Stimulated activated CD8-positive, alpha-beta memory T cell treated with anti-CD3 and anti-CD28 coated beads, Interleukin-15, amount 100 ng/mL, for 4 hours (primary cell): ENCODE measurements around the gene CCDC69.
"Not testable (repeated sequence)": the region's sequence is repeated elsewhere in the genome, so short reads cannot be mapped to it uniquely, and the experiment has no call there.

Experiments used
- DNase-seq, 2 donors: peaks; one replicate each; pipeline ENCODE4 v3.0.0-alpha.2; 2020; ENCODE audit warnings: low read depth in 2 of 2

Gene CCDC69

GRCh38 chr5:151245680-151246219 lies 21.9 kb upstream of the CCDC69 start:
- no peak for DNase-seq

DNA sequence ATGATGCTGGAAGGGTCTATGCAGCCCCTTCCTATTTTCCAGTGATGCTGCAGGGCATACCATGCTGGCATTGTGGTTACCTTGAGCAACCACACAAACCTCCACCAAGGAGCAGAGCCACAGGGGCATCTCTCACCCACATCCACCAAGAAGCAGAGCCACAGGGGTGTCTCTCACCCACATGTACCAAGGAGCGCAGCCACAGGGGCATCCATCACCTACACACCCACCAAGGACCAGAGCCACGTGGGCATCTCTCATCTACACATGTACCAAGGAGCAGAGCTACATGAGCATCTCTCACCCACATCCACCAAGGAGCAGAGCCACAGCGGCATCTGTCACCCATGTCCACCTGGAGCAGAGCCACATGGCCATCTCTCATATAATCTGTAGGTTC lies 20.3 kb upstream of the CCDC69 start:
- no peak for DNase-seq

DNA sequence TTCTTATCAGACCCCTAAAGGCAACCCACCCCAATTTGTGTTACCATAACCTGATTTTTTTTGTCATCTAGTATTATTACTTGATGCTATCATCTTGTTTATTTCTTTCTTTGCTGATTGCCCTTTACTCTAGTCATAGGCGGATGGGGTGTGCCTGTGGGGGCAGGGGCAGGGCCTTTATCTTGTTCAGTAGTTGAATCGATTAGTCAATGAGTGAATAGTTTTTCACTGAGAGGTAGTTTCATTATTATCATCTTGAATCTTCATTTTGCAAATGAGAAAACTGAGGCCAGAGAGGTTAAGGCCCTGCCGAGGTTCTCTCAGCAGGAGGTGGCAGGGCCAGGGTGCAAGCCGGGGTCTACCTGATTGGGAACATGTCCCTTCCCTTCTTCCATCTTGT lies 19.7 kb upstream of the CCDC69 start:
- DNase-seq, result no peak

- DNase-seq, result no peak
Observed at GRCh38 chr5:151243127-151243526, 19.2 kb upstream of the CCDC69 start.

DNA sequence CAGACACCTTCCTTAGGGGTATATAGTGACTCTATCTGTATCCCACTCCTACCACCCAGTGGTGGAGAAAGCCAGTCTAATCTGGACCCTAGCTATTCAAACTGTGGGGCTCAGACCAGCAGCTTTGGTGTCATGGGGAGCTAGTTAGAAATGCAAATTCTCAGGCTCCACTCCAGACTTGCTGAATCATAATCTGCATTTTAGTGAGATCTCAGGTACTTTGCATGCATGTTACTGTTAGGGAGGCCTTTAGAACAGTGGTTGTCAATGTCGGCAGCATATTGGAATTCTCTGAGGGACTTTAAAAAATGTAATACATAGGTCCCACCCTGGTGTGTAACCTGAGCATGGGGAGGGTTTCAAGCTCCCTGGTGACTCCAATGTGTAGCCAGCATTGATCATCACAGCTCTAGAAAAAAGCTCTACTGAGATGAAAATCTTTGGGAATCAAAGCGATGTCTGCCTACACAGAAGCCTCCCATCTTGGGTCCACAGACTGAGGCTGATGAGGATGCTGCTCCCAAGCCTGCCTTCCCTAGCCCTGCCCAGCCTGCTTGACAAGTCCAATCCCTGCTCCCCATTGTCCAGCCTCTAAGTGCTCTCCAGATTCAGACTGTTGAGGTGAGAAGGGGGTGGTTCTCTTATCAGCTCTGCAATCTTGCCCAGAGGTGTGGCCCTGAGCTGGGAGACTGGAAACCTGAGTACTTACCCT lies 17.2 kb upstream of the CCDC69 start:
- no peak for DNase-seq

GRCh38 chr5:151240268-151240835 lies 16.5 kb upstream of the CCDC69 start:
- DNase-seq, result not testable (repeated sequence)

GRCh38 chr5:151239237-151239861 lies 15.5 kb upstream of the CCDC69 start:
- DNase-seq, result no peak

DNA sequence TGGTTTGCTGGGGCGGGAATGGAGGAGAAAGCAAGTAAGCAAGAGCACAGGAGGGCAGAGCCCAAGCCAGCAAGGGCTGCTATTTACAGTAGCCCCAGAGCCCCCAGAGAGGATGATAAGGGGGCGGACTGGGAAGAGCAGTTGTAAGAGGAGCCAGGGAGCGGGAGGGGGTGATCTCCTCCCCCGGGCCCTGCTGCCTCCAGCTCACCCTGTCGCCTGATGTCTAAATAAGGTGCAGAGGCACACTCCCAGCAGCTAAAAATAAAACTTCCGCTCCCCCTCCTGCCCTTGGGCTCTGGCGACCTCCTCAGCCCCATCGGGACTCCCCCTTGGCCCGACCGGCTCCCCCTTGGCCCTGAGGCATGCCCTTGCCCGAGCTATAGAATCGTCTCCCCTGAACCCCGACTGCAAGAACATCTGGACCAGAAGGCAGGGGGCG lies 14.4 kb upstream of the CCDC69 start:
- DNase-seq, result no peak

DNA sequence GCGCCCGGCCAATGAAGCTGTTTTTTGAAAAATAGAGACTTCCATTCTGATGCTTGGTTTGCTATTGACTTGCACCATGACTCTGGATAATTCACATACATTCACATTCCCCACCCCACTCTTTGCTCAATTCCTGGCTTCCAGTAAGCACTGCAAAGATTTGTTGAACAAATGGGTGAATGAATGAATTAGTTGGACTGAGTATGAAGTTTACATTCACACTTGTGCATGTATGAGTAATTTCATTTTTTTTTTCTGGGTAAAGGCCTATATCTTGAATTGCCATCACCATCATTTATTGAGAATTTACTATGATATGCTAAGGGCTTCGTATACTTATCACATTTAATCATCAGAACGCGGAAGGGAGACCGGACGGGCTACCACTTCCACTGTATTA lies 13.8 kb upstream of the CCDC69 start:
- no peak for DNase-seq

DNA sequence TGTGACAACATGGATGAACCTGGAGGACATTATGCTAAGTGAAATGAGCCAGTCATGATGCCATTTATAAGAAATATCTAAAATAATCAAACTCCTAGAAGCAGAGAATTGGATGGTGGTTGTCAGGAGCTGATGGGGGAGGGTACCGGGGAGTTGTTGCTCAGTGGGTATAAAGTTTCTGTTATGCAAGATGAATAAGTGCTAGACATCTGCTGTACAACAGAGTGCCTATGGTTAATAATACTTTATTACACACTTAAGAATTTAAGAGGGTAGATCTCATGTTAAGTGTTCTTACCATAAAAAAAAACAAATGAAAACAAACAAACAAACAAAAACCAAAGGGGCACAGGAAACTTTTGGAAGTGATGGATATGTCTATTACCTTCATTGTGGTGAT lies 13.0 kb upstream of the CCDC69 start:
- no peak for DNase-seq

GRCh38 chr5:151235239-151235571 lies 11.3 kb upstream of the CCDC69 start:
- not testable (repeated sequence) for DNase-seq

DNA sequence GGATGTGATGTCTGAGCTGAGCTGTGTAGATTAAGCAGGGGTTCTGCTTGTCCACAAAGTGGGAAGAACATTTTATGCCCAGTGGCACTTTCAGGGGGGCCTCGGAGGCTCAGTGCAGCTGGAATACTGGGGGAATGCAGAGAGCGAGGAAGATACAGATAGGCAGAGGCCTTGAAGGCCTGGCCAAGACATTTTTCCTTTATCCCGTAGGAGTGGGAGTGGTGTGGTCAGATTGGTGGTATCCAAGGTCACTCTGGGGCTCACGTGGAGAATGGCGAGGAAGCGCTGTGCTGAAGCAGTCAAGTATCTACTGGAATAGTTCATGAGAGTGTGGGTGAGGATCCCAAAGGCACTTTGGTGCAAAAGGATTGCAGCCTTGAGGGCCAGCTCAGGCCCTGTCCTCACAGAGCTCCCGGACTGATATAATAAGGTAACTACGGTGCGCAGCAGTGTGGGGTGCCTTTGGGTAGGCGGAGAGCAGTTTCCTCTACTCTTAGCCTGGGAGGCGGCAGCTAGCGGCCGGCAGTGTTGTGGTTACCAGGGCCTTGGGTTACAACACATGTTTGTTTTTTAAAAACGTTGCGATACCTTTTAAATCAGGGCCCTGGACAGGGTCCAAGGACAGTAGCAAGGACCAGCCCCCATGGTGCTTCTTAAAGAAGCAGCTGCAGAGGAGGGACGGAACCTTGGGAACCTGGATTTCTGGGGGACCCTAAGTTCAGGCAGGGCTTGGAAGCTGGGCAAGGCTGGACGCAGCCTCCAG lies 10.8 kb upstream of the CCDC69 start:
- DNase-seq, result no peak

DNA sequence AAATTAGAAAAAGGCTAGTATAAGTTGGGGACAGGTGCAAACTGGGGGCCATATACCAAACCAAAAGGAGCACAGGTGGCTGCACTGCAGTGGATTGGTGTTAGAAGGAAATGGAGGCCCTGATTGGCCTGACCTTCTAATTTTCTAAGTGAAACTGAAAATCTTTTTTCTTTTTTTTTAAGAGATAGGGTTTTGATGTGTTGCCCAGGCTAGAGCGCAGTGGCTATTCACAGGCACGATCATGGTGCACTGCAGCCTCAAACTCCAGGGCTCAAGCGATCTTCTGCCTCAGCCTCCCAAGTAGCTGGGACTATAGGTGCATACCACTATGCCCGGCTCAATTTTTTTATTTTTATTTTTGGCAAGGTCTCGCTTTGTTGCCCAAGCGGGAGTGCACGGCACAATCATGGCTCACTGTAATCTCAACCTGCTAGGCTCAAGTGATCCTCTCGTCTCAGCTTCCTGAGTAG lies 9.8 kb upstream of the CCDC69 start:
- no peak for DNase-seq

- DNase-seq, result no peak
Observed at GRCh38 chr5:151231359-151231758, 7.5 kb upstream of the CCDC69 start.

DNA sequence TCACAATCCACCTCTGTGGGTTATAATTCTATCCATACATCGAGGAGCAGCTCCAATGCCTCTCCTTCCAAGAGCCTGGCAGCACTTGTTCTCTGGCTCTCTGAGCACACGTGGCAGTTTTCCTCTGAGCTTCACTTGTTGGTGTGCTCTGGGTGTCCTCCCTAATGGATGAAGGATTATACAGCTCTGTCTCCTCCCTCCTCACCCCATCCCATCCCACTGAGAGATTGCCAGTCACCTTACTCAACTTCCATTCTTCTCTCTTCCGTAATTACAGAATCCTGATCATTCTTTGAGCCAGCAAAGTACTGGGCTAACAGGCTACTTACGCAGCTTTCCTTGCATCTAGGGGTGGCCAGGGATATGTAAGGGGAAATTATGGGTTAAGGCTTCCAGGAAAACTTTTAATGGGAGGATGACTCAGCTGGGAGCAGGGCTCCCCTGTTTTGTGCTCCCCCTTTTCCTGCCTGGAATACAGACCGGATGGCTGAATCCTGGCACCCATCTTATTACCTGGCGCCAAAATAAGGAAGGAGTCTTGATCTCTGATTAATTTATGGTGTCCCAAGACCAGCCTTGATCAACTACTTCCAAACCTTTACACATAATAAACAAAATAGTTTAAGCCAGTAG lies 6.3 kb upstream of the CCDC69 start:
- no peak for DNase-seq

DNA sequence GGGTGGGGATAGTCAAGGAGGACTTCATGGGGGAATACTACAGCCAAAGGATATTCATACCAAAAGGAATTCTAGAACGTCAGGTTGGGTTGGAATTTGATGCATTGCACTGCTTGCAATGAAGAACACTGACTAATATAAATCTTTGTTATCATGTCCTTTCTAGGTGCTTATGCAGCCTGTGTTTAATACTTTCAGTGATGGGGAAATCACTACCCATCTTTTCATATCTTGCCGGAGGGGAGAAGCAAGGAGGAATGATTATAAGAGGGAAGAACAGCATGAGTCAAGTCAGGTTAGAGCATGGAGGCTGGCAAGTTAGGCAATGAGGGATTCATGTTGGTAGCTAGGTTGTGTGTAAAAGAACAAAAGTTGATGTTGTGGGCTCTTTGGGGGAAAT lies 5.1 kb upstream of the CCDC69 start:
- no peak for DNase-seq

DNA sequence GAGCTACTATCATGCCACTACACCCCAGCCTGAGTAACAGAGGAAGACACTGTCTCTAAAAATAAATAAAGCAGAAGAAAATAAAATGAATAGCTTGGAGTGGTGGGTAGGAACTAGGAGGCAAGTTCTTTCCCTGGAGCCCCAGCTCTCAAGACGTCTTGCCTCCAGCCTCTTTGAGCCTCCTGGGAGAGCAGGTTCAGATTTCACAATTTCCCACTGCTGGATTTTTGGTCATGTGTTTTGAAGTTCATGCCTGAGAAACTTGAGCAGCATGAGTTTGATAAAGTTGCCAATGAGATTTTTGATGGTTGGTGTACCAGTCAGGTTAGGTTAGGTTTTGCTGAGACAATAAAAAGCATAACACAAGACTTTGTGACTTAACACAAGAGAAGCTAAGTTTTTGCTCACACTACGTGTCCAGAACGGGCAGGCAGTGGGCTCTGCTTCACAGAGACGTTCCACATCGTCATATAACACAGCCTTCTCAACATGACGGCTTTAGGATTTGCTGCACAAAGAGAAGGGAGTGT lies 4.1 kb upstream of the CCDC69 start:
- no peak for DNase-seq

GRCh38 chr5:151225475-151225874 lies 1.6 kb upstream of the CCDC69 start:
- no peak for DNase-seq

DNA sequence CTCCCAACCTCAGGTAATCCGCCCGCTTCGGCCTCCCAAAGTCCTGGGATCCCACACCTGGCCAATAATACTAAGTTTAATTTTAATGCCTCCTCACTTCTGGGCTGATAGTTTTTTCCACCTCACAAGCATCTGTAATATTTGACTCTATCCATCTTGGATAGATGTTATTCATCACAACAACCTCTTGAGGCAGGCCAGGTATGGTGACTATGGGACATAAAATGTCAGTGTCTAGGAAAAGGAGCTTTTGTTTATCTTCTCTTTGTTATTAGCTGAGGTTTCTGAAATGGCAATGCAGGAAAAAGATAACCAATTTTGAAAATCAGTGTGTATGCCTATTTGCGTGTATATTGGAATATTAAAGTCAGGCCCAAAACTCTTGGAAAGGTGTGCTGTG lies 1.2 kb upstream of the CCDC69 start:
- DNase-seq, result no peak

DNA sequence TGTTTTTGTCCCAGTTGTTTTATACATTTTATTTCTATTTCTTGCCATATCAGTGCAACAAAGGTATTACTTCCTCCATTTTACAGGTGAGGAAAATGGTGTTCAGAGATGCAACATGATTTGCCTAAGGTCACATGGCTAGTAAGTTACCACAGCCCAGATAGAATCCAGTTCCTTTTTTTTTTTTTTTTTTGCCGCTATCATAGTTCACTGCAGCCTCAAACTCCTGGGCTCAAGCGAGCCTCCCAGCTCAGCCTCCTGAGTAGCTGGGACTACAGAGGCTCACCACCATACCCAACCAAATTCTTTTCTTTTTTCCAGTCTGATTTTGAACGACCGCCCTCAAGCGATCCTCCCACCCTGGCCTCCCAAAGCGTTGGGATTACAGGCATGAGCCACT lies 480 bp upstream of the CCDC69 start:
- DNase-seq, result no peak

GRCh38 chr5:151222790-151223446 lies 974 bp downstream of the CCDC69 start:
- DNase-seq, result no peak
